NCI-H1436 (cell line): ENCODE results near the gene RAB11A.

Experiments used
- DNase-seq: peaks from one replicate; lab custom pipeline; 2025; lab: John Stamatoyannopoulos, UW

Gene RAB11A

GRCh38 chr15:65885668-65886218, 16.5 kb downstream of the RAB11A start:
- DNase-seq, result no peak

DNA sequence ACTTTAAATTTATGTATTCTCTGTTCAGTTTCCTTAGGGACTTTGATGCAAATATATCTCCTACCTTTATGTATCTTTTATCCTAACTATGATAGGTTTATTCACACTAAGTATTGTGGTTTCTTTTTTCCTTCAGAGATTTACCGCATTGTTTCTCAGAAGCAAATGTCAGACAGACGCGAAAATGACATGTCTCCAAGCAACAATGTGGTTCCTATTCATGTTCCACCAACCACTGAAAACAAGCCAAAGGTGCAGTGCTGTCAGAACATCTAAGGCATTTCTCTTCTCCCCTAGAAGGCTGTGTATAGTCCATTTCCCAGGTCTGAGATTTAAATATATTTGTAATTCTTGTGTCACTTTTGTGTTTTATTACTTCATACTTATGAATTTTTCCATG, 18.3 kb downstream of the RAB11A start:
- no peak for DNase-seq

DNA sequence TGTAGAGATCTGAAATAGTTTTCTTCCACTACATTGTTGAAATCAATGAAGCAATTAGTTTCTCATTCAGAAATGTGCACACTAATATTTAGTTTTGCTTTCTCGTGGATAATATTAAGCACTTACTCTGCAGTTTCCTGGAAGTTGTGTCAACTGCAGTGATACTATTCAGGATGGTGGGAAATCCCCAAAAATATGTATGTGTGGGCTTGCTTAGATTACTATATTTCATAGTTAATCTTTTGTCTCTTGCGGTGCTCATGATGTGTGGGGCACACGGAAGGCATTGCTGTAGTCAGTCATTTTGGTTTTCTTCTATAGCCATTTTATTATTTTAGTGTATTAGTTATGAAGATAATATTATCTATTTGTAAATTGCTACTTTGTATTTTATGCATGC, 19.7 kb downstream of the RAB11A start:
- DNase-seq, result no peak

DNA sequence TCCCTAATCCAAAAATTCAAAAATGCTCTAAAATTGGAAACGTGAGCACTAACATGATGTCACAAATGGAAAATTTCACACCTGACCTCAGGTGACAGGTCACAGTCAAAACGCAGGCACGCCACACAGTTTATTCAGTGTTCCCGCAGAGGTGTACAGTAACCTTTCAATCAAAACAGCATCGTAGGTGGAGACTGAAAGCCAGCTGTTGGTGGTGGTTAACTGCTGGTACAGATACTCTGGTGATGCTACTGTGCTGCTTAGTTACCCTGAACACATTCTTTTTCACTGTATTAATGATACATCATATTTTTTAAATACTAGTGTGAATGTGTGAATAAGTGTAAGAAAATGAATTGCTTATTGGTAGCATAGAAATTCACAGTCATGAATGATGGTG, 23.8 kb downstream of the RAB11A start:
- DNase-seq, result no peak

GRCh38 chr15:65896236-65896635, 26.9 kb downstream of the RAB11A start:
- no peak for DNase-seq

DNA sequence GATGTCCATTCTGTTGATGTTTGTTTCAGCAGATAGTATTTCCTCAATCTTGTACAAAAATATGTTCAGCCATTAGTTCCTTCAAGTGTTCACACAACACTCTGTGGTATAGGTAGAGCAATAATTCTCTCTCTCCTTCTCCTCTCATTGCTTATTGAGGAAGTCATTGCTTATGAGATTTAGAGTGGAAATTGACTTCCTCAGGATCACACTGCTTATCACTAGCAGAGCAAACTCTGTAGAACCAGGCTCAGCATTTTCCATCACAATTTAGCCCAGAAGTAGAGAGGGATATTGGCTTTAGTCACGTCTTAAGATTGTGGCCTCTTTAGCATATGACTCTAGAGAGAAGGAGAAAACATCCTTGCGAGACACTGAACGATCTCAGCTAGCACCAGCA, 31.2 kb downstream of the RAB11A start:
- DNase-seq, result no peak

GRCh38 chr15:65901336-65901735, 32.0 kb downstream of the RAB11A start:
- DNase-seq, result no peak

- no peak for DNase-seq
Observed at GRCh38 chr15:65901836-65902235, 32.5 kb downstream of the RAB11A start.

DNA sequence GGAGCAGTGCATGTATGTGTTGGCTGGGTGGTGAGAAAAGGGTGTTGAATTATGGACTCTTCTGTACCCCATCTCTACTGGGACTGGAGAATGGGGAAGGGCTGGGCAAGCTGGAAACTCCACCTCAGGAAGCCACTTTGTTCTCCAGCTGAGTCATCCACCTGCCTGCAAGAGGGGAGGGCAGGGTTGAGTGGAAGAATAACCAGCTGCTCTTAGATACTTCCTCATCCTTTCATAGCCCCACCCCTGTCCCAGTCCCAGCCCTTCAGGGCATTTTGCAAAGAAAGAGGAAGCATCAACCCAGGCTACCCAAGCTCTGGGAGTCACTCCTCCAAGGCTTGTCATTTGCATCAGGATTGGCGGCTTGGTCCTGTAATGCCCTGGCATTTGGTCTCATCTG, 33.1 kb downstream of the RAB11A start:
- peak; percentile 27 for DNase-seq

DNA sequence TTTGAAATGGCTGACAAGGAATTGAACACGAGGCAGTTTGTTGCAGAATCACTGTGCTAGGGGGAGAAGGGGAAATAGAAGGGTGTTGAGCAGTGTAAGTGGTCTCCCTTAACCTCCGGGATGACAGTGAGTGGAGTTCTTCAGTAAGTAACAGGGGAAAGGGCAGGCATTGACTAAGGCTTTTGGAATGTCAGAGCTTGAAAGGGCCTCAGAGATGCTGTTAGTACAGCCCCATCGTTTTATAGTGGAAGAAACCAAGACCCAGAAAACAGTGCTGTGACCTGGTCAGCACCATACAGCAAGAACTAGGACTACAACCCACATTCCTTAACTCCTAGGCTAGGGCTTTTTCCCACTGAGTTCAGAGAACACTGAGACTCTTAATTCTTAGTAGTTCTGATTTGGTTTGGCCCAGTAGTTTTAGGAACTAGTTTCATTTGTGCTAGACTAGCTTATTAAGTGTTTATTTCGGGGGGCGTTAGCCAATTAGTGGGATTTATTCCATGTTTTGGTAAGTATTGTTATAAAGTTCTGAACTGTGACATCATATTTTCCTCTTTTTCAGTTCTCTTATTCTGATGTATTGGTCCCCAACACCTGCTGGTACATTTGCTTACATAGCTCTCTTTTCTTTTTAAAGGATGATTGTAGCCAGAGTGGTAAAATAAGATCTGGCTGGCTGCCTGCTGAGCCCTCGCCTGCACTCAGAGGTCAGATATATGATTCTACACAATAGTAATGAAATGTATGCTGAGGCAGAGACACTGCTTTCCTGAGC, 34.2 kb downstream of the RAB11A start:
- no peak for DNase-seq

DNA sequence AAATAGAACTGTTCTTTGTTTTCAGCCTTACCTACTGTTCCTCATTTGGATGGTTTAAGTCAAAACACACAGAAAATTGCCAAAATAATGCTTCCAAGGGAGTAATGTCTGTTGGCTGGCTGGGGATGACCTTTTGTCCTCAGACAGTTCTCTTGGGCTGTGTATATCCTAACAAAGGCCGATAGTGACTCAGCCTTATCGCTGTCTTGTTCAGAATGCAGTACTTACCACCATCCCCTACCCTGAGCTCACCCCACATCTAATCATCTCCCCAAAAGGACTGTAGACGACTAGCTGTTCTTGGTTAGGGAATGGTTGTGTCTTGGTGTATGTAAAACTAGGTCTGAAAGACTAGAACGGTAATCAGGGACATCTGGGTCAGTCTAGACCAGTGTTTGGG, 35.0 kb downstream of the RAB11A start:
- no peak for DNase-seq

DNA sequence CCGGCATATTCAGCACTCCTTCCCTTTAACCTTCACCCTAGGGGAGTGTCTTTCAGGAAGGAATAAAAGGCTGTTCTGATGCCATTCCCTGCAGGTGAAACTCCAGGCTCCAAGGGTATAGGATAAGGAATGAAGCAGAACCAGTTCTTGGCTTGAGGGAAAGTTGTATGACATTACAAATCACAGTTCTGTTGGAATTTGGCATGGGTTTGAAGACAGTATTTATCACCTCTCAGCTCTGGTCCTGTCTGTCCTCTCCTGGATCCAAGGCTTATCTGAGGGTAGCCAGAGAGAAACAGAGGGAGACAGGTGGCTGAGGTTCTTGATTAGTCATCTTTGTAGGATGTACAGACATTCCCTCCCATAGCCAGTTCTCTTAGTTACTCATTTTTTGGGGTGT, 37.1 kb downstream of the RAB11A start:
- DNase-seq, result no peak

DNA sequence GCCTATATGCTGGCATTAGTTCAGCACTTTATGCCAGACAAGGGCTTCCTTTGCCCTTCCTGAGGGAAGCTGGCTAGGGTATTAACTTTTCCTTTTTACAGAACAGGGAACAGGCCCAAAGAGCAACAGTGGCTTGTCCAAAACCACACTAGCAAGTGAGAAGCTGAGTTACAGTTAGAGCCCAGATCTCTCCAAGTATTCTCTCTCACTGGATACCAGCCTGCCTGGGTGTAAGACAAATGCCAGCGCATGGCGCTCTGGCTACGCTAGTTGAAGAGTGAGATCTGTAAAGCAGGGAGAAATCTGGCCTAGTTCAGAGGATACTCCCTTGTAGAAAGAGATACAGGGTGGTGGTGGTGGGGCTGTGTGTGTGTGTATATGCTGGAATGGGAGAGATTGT, 38.4 kb downstream of the RAB11A start:
- DNase-seq, result no peak

GRCh38 chr15:65908876-65909275, 39.6 kb downstream of the RAB11A start:
- no peak for DNase-seq

DNA sequence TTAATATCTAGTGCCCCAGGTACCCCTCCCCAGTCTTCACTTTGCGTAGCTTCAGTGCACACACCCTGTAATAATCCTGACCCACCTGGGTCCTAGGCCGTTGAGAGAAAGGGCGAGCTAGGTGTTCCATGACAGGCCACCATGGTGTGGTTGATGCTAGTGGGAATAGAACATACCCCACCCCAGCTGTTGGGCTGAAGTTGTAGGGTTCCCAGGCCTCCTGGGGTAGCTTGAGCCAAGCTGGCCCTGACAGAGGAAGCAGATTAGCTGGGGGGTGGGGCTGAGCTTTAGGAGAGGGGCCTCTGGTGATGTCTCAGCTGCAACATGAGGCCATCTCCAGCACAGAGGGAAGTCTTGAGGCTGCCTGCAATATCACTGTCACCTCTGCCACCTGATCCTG, 40.5 kb downstream of the RAB11A start:
- DNase-seq, result no peak

- DNase-seq, result no peak
Observed at GRCh38 chr15:65910341-65910740, 41.0 kb downstream of the RAB11A start.

DNA sequence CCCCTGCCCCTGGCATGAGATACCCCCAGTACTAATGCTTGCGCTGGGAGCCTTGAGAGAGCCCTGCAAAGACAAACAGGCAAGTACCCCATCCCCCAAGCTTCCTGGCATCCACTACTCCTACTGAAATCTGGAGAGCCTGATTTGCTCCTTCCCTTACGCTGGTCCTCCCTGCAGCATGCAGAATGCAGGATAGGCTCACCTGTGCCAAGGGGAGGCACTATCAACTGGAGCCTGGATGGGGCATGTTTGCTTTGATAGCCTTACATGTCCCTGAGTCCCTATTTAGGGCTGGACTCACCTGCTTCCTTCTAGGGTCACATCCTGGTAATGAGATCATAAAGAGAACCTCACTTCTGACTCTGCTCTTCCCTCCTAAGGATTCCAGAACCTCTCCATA, 42.9 kb downstream of the RAB11A start:
- no peak for DNase-seq

DNA sequence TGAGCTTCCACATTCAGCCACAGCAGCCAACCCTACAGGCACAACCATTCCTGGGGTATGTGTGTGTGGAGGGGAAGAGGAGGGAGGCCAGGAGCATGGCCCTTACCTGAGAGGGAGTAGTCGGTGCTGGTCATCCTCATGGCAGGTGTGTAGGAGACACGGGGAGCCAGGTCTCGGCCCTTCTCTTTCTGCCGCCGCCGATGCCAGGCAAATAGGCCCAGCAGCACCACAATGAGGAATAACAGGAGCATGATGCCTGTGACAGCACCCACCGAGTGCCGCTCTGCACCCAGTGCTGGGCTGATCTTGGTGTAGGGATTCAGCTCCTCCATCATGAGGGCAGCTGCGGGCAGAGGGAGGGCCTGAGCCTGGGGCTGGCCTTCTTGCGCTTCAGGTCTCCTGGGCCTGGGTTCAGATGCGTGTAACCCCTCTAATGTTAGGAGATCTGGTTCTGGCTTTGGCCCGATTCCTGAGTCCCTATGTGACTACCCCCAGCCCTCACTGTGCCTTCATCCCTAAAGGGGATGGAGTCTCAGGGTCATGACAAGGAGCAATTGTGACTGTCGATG, 44.4 kb downstream of the RAB11A start:
- no peak for DNase-seq

DNA sequence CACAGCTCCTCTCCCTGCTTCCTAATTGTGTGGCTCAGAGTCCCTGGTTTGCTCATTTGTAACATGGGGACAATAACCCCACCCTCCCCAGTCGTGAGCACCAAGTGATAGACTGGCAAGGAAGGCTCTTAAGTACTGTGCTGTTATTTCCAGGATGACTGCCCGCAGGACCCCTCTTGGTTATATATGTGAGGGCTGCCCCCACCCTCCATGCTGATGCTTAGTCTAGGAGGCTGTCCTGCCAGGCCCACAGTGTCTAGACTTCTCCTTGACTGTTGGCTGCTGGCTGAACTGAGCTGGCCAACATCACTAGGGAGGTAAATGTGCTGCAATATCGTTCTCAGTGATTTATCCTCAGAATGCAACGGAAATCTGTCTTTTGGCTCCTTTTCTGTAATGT, 45.1 kb downstream of the RAB11A start:
- no peak for DNase-seq

- no peak for DNase-seq
Observed at GRCh38 chr15:65914981-65915925, 46.0 kb downstream of the RAB11A start.

DNA sequence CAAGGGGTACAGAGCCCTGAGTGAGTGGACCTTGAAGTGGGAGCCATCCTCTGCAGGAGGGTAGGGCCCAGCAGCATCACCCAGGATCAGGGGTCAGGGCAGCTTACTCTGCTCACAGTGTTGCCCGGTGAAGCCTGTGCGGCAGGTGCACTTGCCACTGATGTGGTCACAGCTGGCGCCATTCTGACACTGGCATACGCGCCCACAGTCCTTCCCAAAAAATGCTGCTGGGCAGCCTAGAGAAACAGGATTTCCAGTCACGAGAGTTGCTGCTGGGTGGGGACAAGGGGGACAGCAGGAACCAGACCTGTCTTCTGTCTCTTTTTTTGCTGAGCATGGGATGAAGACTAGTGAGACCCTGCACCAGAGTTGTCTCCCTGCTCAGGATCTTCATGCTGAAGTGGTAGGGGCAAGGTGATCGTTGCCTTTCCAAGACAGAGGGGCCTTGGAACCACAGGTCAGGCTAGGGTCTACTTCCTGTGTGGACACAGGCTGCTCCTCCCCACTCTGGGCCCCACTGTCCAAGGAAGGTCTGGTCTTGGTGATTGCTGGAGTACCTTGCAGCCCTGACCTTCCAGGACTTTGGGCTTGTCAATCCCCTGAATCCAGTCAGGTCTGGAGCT, 46.9 kb downstream of the RAB11A start:
- no peak for DNase-seq
